ENCODE data around the gene TM7SF2.

DNA sequence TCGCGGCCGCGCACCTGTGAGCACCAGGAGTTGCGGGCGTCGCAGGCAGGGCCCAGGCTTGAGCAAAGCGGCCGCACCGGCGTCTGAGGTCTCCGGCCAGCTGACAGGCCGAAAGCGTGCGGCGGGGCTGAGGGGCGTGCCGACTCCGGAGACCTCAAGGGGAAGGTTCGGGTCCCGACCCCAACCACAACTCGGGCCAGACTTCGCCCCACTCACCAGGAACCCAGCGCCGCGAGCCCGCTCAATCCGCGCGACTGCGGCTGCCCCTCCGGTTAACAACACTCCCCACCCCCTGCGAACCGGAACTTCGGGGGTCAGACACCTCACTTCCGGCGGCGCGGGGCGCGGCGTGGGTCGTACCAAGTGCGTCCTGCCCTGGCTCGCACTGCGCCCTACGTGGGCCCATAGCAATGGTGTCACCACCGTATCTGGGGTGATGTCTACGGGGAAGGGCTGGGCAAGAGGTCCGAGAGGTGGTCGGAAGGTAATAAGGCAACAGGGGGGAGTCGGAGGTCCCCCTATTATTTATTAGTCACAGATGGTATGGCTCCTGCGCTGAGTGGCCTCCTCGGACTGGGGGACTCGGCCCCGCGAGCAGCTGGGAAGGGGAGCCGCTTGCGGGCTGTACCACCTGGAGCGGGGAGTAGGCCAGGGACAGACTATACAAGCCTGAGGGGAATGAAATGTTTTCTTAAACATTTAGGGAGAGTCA lies 22.7 kb downstream of the TM7SF2 start, which contains the start of gene SYVN1:
- TF ChIP-seq, protein P1, sequence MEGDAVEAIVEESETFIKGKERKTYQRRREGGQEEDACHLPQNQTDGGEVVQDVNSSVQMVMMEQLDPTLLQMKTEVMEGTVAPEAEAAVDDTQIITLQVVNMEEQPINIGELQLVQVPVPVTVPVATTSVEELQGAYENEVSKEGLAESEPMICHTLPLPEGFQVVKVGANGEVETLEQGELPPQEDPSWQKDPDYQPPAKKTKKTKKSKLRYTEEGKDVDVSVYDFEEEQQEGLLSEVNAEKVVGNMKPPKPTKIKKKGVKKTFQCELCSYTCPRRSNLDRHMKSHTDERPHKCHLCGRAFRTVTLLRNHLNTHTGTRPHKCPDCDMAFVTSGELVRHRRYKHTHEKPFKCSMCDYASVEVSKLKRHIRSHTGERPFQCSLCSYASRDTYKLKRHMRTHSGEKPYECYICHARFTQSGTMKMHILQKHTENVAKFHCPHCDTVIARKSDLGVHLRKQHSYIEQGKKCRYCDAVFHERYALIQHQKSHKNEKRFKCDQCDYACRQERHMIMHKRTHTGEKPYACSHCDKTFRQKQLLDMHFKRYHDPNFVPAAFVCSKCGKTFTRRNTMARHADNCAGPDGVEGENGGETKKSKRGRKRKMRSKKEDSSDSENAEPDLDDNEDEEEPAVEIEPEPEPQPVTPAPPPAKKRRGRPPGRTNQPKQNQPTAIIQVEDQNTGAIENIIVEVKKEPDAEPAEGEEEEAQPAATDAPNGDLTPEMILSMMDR (conservative IDR thresholded peaks at IDR 0.05): no peak
- TF ChIP-seq EZH2 (IDR thresholded peaks at IDR 0.05; ENCODE audit: low read depth): no peak
